Skeletal muscle tissue (tissue), 4 donors: ENCODE results near the gene GPR83. TPM values are rescaled to one million over a fixed set of nuclear protein-coding genes. Genes with fewer than 3 reads are reported as not detected.
"Not testable (repeated sequence)": the region's sequence is repeated elsewhere in the genome, so short reads cannot be mapped to it uniquely, and the experiment has no call there.

ENCODE experiments used
- H3K27ac ChIP-seq: one replicate; pipeline ENCODE4 v1.7.0; 2013; ENCODE audit warnings: mild to moderate bottlenecking, low read depth, low read length, inconsistent platforms
- H3K27me3 ChIP-seq, 3 donors: one replicate each; pipeline ENCODE4 v1.7.0; 2013; ENCODE audit warnings: low read length in 3 of 3; ENCODE audit not compliant: control insufficient read depth in 3 of 3, insufficient read depth in 3 of 3
- H3K36me3 ChIP-seq, 3 donors: one replicate each; pipeline ENCODE4 v1.7.0; 2013; ENCODE audit warnings: low read length in 3 of 3; ENCODE audit not compliant: control insufficient read depth in 3 of 3, insufficient read depth in 3 of 3
- H3K4me1 ChIP-seq, 3 donors: one replicate each; pipeline ENCODE4 v1.7.0; 2013; ENCODE audit warnings: low read length in 3 of 3, mild to moderate bottlenecking in 3 of 3; ENCODE audit not compliant: control insufficient read depth in 3 of 3, insufficient read depth in 3 of 3
- H3K4me3 ChIP-seq, 3 donors: one replicate each; pipeline ENCODE4 v1.7.0; 2013; ENCODE audit warnings: low read length in 3 of 3
- H3K9ac ChIP-seq, 3 donors: one replicate each; pipeline ENCODE4 v1.7.0; 2013; ENCODE audit warnings: low read length in 3 of 3, mild to moderate bottlenecking in 3 of 3, moderate library complexity in 2 of 3, low read depth in 1 of 3
- H3K9me3 ChIP-seq, 3 donors: one replicate each; pipeline ENCODE4 v1.7.0; 2013; ENCODE audit warnings: low read length in 3 of 3; ENCODE audit not compliant: control insufficient read depth in 3 of 3
- total RNA-seq: library from RNA; depleted of rRNA; stranded (reverse); fragments of >200 nt; gene quantifications from one replicate; pipeline ENCODE4 v1.2.3, GENCODE V29; 2014
- donor health status: Osteomylitis.

Gene GPR83
- total RNA-seq, 1 donor from 2014 or later: not detected

- H3K9ac ChIP-seq, H3K4me3 ChIP-seq, H3K36me3 ChIP-seq, H3K4me1 ChIP-seq, H3K9me3 ChIP-seq, H3K27ac ChIP-seq, H3K27me3 ChIP-seq: not testable (repeated sequence)
These were observed 9.3 kb downstream of the GPR83 start for GRCh38 chr11:94391937-94392336.

GRCh38 chr11:94379613-94380012 is 21.6 kb downstream of the GPR83 start:
- H3K27me3 ChIP-seq: no peaks in the 10 kb centered on the region
- peaks cover 0 to 2% (median 0%) of the 10 kb centered on the region in 3 donors for H3K9me3 ChIP-seq
- H3K4me3 ChIP-seq: no peak overlapping the region
- H3K9ac ChIP-seq: no peak overlapping the region
- H3K4me1 ChIP-seq: no peaks in the 10 kb centered on the region
- H3K36me3 ChIP-seq: no peaks in the 10 kb centered on the region
- no peak overlapping the region for H3K27ac ChIP-seq

GRCh38 chr11:94376841-94377240 is 24.4 kb downstream of the GPR83 start:
- no peak overlapping the region for H3K9ac ChIP-seq
- no peaks in the 10 kb centered on the region for H3K4me1 ChIP-seq
- no peak overlapping the region for H3K27ac ChIP-seq
- peaks cover 0 to 2% (median 0%) of the 10 kb centered on the region in 3 donors for H3K9me3 ChIP-seq
- H3K27me3 ChIP-seq: no peaks in the 10 kb centered on the region
- H3K36me3 ChIP-seq: no peaks in the 10 kb centered on the region
- H3K4me3 ChIP-seq: no peak overlapping the region

GRCh38 chr11:94370576-94370975 is 30.6 kb downstream of the GPR83 start:
- H3K9ac ChIP-seq, H3K9me3 ChIP-seq, H3K27me3 ChIP-seq, H3K36me3 ChIP-seq, H3K4me1 ChIP-seq, H3K27ac ChIP-seq, H3K4me3 ChIP-seq: not testable (repeated sequence)

GRCh38 chr11:94350850-94351563 is 50.2 kb downstream of the GPR83 start:
- H3K4me3 ChIP-seq, H3K27me3 ChIP-seq, H3K9me3 ChIP-seq, H3K27ac ChIP-seq, H3K9ac ChIP-seq, H3K4me1 ChIP-seq, H3K36me3 ChIP-seq: not testable (repeated sequence)

- not testable (repeated sequence) for H3K9ac ChIP-seq
These were observed 54.9 kb downstream of the GPR83 start for GRCh38 chr11:94346311-94346710.

GRCh38 chr11:94343495-94343894 is 57.7 kb downstream of the GPR83 start:
- Histone ChIP-seq H3K4me3 (no peak overlapping the region), H3K27ac (no peak overlapping the region), H3K9me3 (no peaks in the 10 kb centered on the region), H3K9ac (no peak overlapping the region), H3K4me1 (no peaks in the 10 kb centered on the region), H3K27me3 (no peaks in the 10 kb centered on the region), H3K36me3 (no peaks in the 10 kb centered on the region)

More at GRCh38 chr11:94346311-94346710, 54.9 kb downstream of the GPR83 start:
- H3K4me3 ChIP-seq, H3K27ac ChIP-seq, H3K36me3 ChIP-seq, H3K27me3 ChIP-seq, H3K9me3 ChIP-seq, H3K4me1 ChIP-seq: not testable (repeated sequence)

GRCh38 chr11:94342250-94342649 is 59.0 kb downstream of the GPR83 start:
- Histone ChIP-seq H3K27ac (no peak overlapping the region), H3K4me1 (no peaks in the 10 kb centered on the region), H3K36me3 (no peaks in the 10 kb centered on the region), H3K4me3 (no peak overlapping the region), H3K9me3 (no peaks in the 10 kb centered on the region), H3K27me3 (no peaks in the 10 kb centered on the region), H3K9ac (no peak overlapping the region)

- Histone ChIP-seq H3K27ac (no peak overlapping the region), H3K4me3 (no peak overlapping the region), H3K4me1 (no peaks in the 10 kb centered on the region), H3K9me3 (no peaks in the 10 kb centered on the region), H3K27me3 (no peaks in the 10 kb centered on the region), H3K36me3 (no peaks in the 10 kb centered on the region), H3K9ac (no peak overlapping the region)
These were observed 62.6 kb downstream of the GPR83 start for GRCh38 chr11:94338651-94339050.

- H3K36me3 ChIP-seq: no peaks in the 10 kb centered on the region
- H3K27me3 ChIP-seq: no peaks in the 10 kb centered on the region
- no peaks in the 10 kb centered on the region for H3K9me3 ChIP-seq
- no peak overlapping the region for H3K27ac ChIP-seq
- no peaks in the 10 kb centered on the region for H3K4me1 ChIP-seq
- H3K4me3 ChIP-seq: no peak overlapping the region
- H3K9ac ChIP-seq: no peak overlapping the region
These were observed 65.2 kb downstream of the GPR83 start for GRCh38 chr11:94336033-94336432.
